ENCODE results near the gene TBC1D9.

- TF ChIP-seq, protein P1, sequence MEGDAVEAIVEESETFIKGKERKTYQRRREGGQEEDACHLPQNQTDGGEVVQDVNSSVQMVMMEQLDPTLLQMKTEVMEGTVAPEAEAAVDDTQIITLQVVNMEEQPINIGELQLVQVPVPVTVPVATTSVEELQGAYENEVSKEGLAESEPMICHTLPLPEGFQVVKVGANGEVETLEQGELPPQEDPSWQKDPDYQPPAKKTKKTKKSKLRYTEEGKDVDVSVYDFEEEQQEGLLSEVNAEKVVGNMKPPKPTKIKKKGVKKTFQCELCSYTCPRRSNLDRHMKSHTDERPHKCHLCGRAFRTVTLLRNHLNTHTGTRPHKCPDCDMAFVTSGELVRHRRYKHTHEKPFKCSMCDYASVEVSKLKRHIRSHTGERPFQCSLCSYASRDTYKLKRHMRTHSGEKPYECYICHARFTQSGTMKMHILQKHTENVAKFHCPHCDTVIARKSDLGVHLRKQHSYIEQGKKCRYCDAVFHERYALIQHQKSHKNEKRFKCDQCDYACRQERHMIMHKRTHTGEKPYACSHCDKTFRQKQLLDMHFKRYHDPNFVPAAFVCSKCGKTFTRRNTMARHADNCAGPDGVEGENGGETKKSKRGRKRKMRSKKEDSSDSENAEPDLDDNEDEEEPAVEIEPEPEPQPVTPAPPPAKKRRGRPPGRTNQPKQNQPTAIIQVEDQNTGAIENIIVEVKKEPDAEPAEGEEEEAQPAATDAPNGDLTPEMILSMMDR (conservative IDR thresholded peaks at IDR 0.05; ENCODE audit: low read length), result no peak
- no peak for TF ChIP-seq EZH2phosphoT487 (IDR thresholded peaks at IDR 0.05; ENCODE audit: borderline replicate concordance)
Measured at GRCh38 chr4:140633124-140633523, 123.1 kb downstream of the TBC1D9 start.

Measured in Loucy (cell line).